ENCODE results near the gene PSPN. TPM values are rescaled to one million over a fixed set of nuclear protein-coding genes. Genes with fewer than 3 reads are reported as not detected.

The PSPN gene
- total and polyA plus RNA-seq, 4 donors: 0.50 to 1.5 (median 1.1) TPM

- H3K9me3 ChIP-seq (ENCODE audit: control insufficient read depth in 4 of 4, insufficient read depth in 3 of 4, low read length in 3 of 4): peaks cover 0 to 10% (median 3%) of the 10 kb centered on the region in 4 donors
- H3K4me3 ChIP-seq: no peak overlapping the region
- no peaks in the 10 kb centered on the region for H3K27me3 ChIP-seq (ENCODE audit: control insufficient read depth in 3 of 3, insufficient read depth in 3 of 3, low read length in 2 of 3)
- no peaks in the 10 kb centered on the region for H3K4me1 ChIP-seq (ENCODE audit: control insufficient read depth in 5 of 5, insufficient read depth in 5 of 5, low read length in 5 of 5)
- no peak overlapping the region for H3K9ac ChIP-seq (ENCODE audit: insufficient read depth in 1 of 2, low read length in 2 of 2)
- TF ChIP-seq CTCF (IDR thresholded peaks at IDR 0.05; ENCODE audit: control extremely low read depth, extremely low read depth): no peak
- ATAC-seq (ENCODE audit: insufficient read depth, low FRiP score) (no peak), DNase-seq (no peak)
- H3K36me3 ChIP-seq (ENCODE audit: control insufficient read depth in 4 of 4, insufficient read depth in 4 of 4, low read length in 4 of 4): peaks cover 28 to 76% (median 57%) of the 10 kb centered on the region in 4 donors
- no peak overlapping the region for H3K27ac ChIP-seq (ENCODE audit: low read depth in 1 of 2, low read length in 1 of 2)
- 91 to 94% methylated on average over 4 of the region's 4 CpGs for WGBS, 2 donors
These were observed 8.6 kb upstream of the PSPN start for GRCh38 chr19:6384381-6384780.

GRCh38 chr19:6383188-6383587 lies 7.5 kb upstream of the PSPN start:
- H3K36me3 ChIP-seq (ENCODE audit: control insufficient read depth in 4 of 4, insufficient read depth in 4 of 4, low read length in 4 of 4): peaks cover 28 to 72% (median 52%) of the 10 kb centered on the region in 4 donors
- 97 to 98% methylated on average over 19 of the region's 19 CpGs for WGBS, 2 donors
- H3K9ac ChIP-seq (ENCODE audit: insufficient read depth in 1 of 2, low read length in 2 of 2): no peak overlapping the region
- H3K27ac ChIP-seq (ENCODE audit: low read depth in 1 of 2, low read length in 1 of 2): no peak overlapping the region
- ATAC-seq (ENCODE audit: insufficient read depth, low FRiP score) (no peak), DNase-seq (no peak)
- no peaks in the 10 kb centered on the region for H3K27me3 ChIP-seq (ENCODE audit: control insufficient read depth in 3 of 3, insufficient read depth in 3 of 3, low read length in 2 of 3)
- peaks cover 0 to 10% (median 3%) of the 10 kb centered on the region in 4 donors for H3K9me3 ChIP-seq (ENCODE audit: control insufficient read depth in 4 of 4, insufficient read depth in 3 of 4, low read length in 3 of 4)
- peak overlapping the region; percentile 9 for H3K4me3 ChIP-seq
- H3K4me1 ChIP-seq (ENCODE audit: control insufficient read depth in 5 of 5, insufficient read depth in 5 of 5, low read length in 5 of 5): no peaks in the 10 kb centered on the region
- TF ChIP-seq CTCF (IDR thresholded peaks at IDR 0.05; ENCODE audit: control extremely low read depth, extremely low read depth): no peak

- no peak overlapping the region for H3K27ac ChIP-seq (ENCODE audit: low read depth in 1 of 2, low read length in 1 of 2)
- peaks cover 27 to 57% (median 43%) of the 10 kb centered on the region in 4 donors for H3K36me3 ChIP-seq (ENCODE audit: control insufficient read depth in 4 of 4, insufficient read depth in 4 of 4, low read length in 4 of 4)
- H3K9ac ChIP-seq (ENCODE audit: insufficient read depth in 1 of 2, low read length in 2 of 2): no peak overlapping the region
- ATAC-seq (ENCODE audit: insufficient read depth, low FRiP score) (no peak), DNase-seq (no peak)
- no peaks in the 10 kb centered on the region for H3K4me1 ChIP-seq (ENCODE audit: control insufficient read depth in 5 of 5, insufficient read depth in 5 of 5, low read length in 5 of 5)
- H3K27me3 ChIP-seq (ENCODE audit: control insufficient read depth in 3 of 3, insufficient read depth in 3 of 3, low read length in 2 of 3): no peaks in the 10 kb centered on the region
- no peak overlapping the region for H3K4me3 ChIP-seq
- 96 to 97% methylated on average over 36 to 40 of the region's 40 CpGs for WGBS, 2 donors
- no peak for TF ChIP-seq CTCF (IDR thresholded peaks at IDR 0.05; ENCODE audit: control extremely low read depth, extremely low read depth)
- H3K9me3 ChIP-seq (ENCODE audit: control insufficient read depth in 4 of 4, insufficient read depth in 3 of 4, low read length in 3 of 4): peaks cover 0 to 9% (median 3%) of the 10 kb centered on the region in 4 donors
These were observed 5.5 kb upstream of the PSPN start for GRCh38 chr19:6381030-6381750.

Measured in lung (tissue), 12 donors.